ENCODE results near the gene RBM20.

RBM20 gene

DNA sequence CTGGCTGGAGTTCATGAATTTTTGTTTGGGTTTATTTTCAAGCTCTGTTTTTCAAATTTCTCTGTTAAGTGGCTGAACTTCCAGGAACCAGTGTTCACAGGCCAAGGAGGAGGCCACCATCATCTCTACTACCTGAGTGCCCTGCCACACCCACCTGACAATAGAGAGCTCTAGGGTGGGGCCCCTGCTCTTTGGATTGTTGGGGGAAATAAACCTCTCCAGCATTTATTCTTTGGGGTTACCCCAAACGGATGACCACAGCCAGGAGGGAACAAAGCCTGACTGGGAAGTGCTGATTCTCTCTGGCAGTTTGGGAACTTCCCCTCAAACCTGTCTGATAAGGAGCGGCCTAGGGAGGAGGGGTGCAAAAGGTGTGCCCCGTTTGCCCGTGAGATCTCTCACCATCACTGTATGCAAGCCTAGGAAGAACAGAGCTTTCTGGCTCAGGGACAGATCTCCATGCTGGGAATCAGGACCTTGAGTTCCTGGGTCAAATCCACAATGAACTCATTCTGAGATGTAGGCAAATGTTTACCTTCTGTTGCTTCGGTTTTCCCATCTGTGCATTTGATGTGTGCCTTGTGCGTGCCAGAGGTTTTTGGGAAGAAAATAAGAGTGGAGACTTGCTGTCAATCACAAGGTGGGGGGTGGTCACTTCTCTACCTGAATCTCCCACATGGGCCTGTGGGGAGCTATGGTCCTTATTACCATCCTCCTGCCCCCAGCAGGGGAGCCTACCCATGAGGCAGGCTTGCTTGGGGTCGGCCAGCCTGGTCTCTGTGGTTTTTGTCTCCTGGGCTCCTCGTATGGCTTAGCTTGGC lies 199.9 kb downstream of the RBM20 start:
- H3K9ac ChIP-seq (ENCODE audit: low read length), result no peak overlapping the region
- no peaks in the 10 kb centered on the region for H3K36me3 ChIP-seq (ENCODE audit: control insufficient read depth, insufficient read depth, low read length)
- no peaks in the 10 kb centered on the region for H3K9me3 ChIP-seq (ENCODE audit: control insufficient read depth, insufficient read depth, low read depth, low read length)
- H3K4me1 ChIP-seq (ENCODE audit: control insufficient read depth, insufficient read depth, low read length), result peaks cover 19% of the 10 kb centered on the region
- no peak overlapping the region for H3K27ac ChIP-seq (ENCODE audit: low read depth, low read length)
- no peak overlapping the region for H3K4me3 ChIP-seq (ENCODE audit: low read depth, low read length)
- H3K27me3 ChIP-seq (ENCODE audit: control insufficient read depth, insufficient read depth, low read length), result no peaks in the 10 kb centered on the region

DNA sequence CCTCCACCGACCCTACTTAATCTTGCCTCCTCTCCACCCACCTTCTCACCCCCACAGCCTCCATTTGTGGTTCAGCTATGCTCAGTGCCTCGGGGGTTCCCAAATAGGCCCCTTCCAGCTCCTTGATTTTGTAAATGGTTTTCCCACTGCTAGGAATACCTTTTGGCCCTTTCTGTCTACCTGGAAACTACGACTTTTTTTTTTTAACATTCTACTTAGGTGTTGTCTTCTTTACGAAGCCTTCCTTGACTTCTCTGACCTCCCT lies 200.4 kb downstream of the RBM20 start:
- Histone ChIP-seq H3K27ac (ENCODE audit: low read depth, low read length) (no peak overlapping the region), H3K9me3 (ENCODE audit: control insufficient read depth, insufficient read depth, low read depth, low read length) (no peaks in the 10 kb centered on the region), H3K4me3 (ENCODE audit: low read depth, low read length) (no peak overlapping the region), H3K27me3 (ENCODE audit: control insufficient read depth, insufficient read depth, low read length) (no peaks in the 10 kb centered on the region), H3K9ac (ENCODE audit: low read length) (no peak overlapping the region), H3K4me1 (ENCODE audit: control insufficient read depth, insufficient read depth, low read length) (peaks cover 19% of the 10 kb centered on the region), H3K36me3 (ENCODE audit: control insufficient read depth, insufficient read depth, low read length) (no peaks in the 10 kb centered on the region)

DNA sequence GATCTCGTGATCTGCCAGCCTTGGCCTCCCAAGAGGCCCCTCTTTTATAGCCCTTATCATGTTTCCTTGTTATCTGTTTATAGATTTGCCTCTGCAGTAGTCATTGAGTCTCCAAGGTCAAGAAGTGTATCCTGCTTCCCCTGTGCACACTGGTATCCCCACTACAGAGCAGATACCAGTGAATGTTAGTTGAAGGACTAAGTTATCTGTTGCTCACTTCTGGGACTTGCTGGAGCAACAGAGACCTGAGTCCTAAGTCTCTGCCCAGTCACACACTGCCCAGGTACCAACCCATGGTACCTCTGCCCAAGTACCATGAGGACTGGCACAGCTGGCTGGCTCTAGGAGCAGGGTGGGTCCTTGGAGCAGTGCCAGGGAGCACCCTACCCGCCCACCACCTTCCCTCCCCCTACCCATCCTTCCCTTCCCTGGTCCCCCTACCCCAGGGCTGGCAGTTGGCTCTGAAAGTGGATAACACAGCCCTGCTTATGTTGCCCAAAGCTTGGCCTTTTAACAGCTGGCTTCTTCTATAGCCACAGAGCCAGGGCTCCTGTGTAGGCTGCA lies 201.1 kb downstream of the RBM20 start:
- H3K27ac ChIP-seq (ENCODE audit: low read depth, low read length), result no peak overlapping the region
- peaks cover 19% of the 10 kb centered on the region for H3K4me1 ChIP-seq (ENCODE audit: control insufficient read depth, insufficient read depth, low read length)
- H3K9me3 ChIP-seq (ENCODE audit: control insufficient read depth, insufficient read depth, low read depth, low read length), result no peaks in the 10 kb centered on the region
- H3K4me3 ChIP-seq (ENCODE audit: low read depth, low read length), result no peak overlapping the region
- no peaks in the 10 kb centered on the region for H3K36me3 ChIP-seq (ENCODE audit: control insufficient read depth, insufficient read depth, low read length)
- H3K9ac ChIP-seq (ENCODE audit: low read length), result no peak overlapping the region
- no peaks in the 10 kb centered on the region for H3K27me3 ChIP-seq (ENCODE audit: control insufficient read depth, insufficient read depth, low read length)

DNA sequence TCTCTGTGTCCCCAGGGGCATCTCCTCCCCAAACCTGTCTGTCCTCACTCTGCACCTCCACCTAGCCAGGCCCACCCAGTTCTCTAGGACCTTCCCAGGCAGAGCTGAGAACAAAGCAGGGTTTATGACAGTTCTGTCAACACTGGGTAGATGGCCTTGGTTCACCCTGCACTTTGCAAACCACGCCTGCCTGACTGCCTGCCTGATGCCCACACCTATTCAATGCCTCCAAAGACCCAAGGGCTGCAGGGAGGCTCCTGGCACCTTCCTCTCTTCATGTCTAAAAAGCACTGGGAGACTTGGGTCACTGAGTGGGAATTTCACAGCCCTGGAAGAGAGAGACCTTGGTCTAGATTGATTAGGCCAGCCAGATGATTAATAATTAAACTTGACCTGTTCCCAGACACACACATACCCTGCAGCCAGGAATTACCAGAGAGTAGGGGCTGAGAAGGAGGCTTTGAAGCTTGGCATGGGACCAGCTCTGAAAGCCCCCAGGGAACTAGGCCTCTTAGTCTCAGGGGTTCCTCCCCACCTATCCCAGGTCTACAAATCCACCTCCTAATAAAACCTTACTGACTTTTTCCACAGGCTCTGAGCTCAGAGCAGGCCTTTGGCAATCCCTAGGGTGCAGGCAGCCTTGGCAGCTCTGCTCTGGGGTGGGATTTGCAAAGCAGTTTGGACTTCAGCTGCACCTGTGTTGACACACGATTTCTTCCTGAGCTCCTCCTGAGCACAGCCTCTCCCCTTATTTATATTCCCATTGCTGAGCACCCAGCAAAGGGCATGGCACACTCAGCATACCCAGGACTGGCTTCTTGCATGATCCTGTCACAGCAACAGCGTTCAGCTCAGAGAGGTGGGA lies 201.9 kb downstream of the RBM20 start:
- Histone ChIP-seq H3K4me1 (ENCODE audit: control insufficient read depth, insufficient read depth, low read length) (peaks cover 14% of the 10 kb centered on the region; the same call in 1 of the 2 replicates), H3K27me3 (ENCODE audit: control insufficient read depth, insufficient read depth, low read length) (no peaks in the 10 kb centered on the region), H3K9me3 (ENCODE audit: control insufficient read depth, insufficient read depth, low read depth, low read length) (no peaks in the 10 kb centered on the region), H3K27ac (ENCODE audit: low read depth, low read length) (no peak overlapping the region), H3K4me3 (ENCODE audit: low read depth, low read length) (no peak overlapping the region), H3K9ac (ENCODE audit: low read length) (no peak overlapping the region), H3K36me3 (ENCODE audit: control insufficient read depth, insufficient read depth, low read length) (no peaks in the 10 kb centered on the region)

DNA sequence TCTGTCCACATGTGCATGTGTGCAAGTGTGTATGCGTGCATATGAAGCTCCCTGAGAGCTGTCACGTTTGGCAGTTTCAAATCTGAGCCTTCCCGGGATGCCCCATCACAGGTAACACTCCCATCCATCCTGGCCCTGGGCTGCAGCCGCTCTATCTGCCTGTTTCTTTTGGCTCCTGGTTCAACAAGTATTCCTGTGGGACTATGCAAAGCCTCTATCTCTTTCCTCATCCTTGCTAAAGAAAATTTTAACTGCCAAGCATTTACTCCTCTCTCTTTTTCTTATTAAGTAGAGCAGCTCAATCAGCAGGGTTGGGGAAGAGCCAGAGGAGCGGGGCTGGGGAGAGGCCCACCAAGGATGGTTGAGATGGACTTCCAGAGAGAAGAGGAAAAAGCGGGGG lies 203.2 kb downstream of the RBM20 start:
- Histone ChIP-seq H3K4me1 (ENCODE audit: control insufficient read depth, insufficient read depth, low read length) (peaks cover 3% of the 10 kb centered on the region; the same call in 1 of the 2 replicates), H3K27me3 (ENCODE audit: control insufficient read depth, insufficient read depth, low read length) (no peaks in the 10 kb centered on the region), H3K9ac (ENCODE audit: low read length) (no peak overlapping the region), H3K4me3 (ENCODE audit: low read depth, low read length) (no peak overlapping the region), H3K36me3 (ENCODE audit: control insufficient read depth, insufficient read depth, low read length) (no peaks in the 10 kb centered on the region), H3K9me3 (ENCODE audit: control insufficient read depth, insufficient read depth, low read depth, low read length) (no peaks in the 10 kb centered on the region), H3K27ac (ENCODE audit: low read depth, low read length) (no peak overlapping the region)

DNA sequence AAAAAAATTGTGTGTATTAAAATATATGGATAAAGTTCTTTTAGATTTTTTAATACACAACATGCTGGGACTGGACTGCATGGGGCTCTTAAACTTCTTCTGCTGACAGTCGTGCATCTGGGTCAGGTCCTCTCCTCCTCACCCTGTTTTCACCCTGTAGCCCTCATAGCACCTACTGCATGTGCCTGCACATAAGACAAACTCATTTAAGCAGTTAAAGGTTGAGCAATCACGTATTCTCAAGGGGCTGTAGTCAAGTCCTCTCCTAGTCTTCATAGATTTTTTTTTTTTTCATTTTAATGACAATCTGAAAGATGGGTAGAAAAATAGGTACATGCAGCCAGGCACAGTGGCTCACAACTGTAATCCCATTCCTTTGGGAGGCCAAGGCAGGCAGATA lies 204.0 kb downstream of the RBM20 start:
- H3K36me3 ChIP-seq (ENCODE audit: control insufficient read depth, insufficient read depth, low read length), result no peaks in the 10 kb centered on the region

DNA sequence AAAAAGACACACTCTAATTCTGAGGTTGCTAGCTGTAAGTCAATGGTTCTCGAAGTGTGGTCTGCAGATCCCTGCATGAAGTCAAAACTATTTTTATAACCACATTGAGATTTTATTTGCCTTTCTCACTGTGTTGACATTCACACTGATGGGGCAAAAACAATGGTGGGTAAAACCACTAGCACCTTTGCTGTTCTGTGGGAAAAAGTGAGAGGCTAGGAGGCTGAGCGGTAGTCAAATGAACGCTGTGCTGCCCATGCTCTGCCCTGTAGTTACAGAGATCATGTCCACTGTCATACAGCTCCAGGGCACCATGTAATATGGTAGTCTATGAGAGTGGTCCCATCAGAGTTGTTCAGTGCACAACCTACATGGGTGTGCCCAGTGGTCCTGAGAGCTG lies 206.0 kb downstream of the RBM20 start:
- H3K9ac ChIP-seq (ENCODE audit: low read length), result no peak overlapping the region
- no peaks in the 10 kb centered on the region for H3K36me3 ChIP-seq (ENCODE audit: control insufficient read depth, insufficient read depth, low read length)
- no peak overlapping the region for H3K27ac ChIP-seq (ENCODE audit: low read depth, low read length)
- 0 out of 2 replicates have a peak, but pooled peaks cover 2% of the 10 kb centered on the region for H3K9me3 ChIP-seq (ENCODE audit: control insufficient read depth, insufficient read depth, low read depth, low read length)
- peaks cover 2% of the 10 kb centered on the region; the same call in 1 of the 2 replicates for H3K4me1 ChIP-seq (ENCODE audit: control insufficient read depth, insufficient read depth, low read length)
- H3K27me3 ChIP-seq (ENCODE audit: control insufficient read depth, insufficient read depth, low read length), result no peaks in the 10 kb centered on the region
- H3K4me3 ChIP-seq (ENCODE audit: low read depth, low read length), result no peak overlapping the region

More for the DNA sequence above, 204.0 kb downstream of the RBM20 start:
- Histone ChIP-seq H3K4me1 (ENCODE audit: control insufficient read depth, insufficient read depth, low read length) (peaks cover 2% of the 10 kb centered on the region; the same call in 1 of the 2 replicates), H3K9ac (ENCODE audit: low read length) (no peak overlapping the region), H3K4me3 (ENCODE audit: low read depth, low read length) (no peak overlapping the region), H3K27ac (ENCODE audit: low read depth, low read length) (no peak overlapping the region), H3K9me3 (ENCODE audit: control insufficient read depth, insufficient read depth, low read depth, low read length) (no peaks in the 10 kb centered on the region), H3K27me3 (ENCODE audit: control insufficient read depth, insufficient read depth, low read length) (no peaks in the 10 kb centered on the region)

DNA sequence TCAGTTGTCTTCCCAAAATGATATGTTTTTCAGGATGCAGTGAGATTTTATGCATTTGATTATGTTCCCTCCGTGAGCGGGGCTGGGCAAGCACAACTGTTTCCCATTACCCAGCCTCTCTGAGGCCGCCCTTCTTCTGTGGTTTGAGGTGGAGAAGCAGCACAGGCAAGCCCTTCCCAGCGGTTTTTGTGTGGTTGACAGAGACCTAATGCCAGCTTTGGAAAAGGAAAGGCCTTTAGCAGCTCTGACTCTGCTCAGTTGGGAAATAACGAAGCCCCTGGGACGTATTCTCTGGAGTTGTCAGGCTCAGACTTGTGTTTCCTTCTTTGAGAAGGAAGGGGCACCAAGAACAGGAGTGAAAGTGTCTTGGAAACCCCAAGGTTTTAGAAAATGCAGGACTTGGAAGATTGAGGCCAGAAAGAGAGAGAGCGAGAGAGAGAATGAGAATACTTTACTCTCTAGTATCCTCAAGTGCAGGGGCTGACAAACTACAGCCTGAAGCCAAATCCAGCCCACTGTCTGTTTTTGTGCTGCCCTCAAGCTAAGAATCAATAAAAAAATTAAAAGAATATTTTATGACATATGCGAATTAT lies 207.0 kb downstream of the RBM20 start:
- Histone ChIP-seq H3K36me3 (ENCODE audit: control insufficient read depth, insufficient read depth, low read length) (no peaks in the 10 kb centered on the region), H3K9ac (ENCODE audit: low read length) (no peak overlapping the region), H3K27ac (ENCODE audit: low read depth, low read length) (no peak overlapping the region), H3K4me1 (ENCODE audit: control insufficient read depth, insufficient read depth, low read length) (peaks cover 2% of the 10 kb centered on the region; the same call in 1 of the 2 replicates), H3K4me3 (ENCODE audit: low read depth, low read length) (no peak overlapping the region), H3K9me3 (ENCODE audit: control insufficient read depth, insufficient read depth, low read depth, low read length) (peaks cover 5% of the 10 kb centered on the region; the same call in 1 of the 2 replicates), H3K27me3 (ENCODE audit: control insufficient read depth, insufficient read depth, low read length) (no peaks in the 10 kb centered on the region)

DNA sequence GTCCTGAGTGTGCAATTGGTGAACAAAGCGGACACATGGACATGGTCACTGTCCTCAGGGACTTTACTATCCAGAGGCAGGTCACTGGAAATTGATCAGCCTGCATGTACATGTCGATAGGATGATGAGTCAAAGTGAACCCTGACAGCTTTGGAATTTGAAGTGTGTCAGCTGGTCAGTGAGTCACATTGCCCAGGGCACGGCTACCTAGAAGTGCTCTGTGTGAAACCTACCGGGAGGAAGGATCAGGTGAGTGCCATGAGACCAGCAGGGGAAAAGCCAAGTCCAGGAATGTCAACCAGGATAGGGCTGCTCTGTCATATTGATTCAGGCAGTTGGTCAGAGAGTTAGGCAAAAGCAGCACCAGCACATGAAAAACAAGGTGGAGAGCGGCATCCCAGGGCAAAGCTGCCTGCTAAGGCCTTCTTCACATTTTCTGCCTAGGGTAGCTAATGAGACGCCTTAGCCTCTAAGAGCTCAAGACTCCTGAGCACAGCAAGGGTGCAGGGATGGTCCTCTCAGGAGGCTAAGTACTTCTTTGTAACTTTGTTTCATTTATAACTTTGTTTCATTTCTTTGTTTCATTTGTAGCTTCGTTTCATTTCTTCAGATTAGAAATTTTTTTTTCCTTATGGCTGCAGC lies 208.2 kb downstream of the RBM20 start:
- H3K9ac ChIP-seq (ENCODE audit: low read length), result no peak overlapping the region
- H3K36me3 ChIP-seq (ENCODE audit: control insufficient read depth, insufficient read depth, low read length), result no peaks in the 10 kb centered on the region
- no peak overlapping the region for H3K27ac ChIP-seq (ENCODE audit: low read depth, low read length)
- H3K27me3 ChIP-seq (ENCODE audit: control insufficient read depth, insufficient read depth, low read length), result no peaks in the 10 kb centered on the region
- no peaks in the 10 kb centered on the region; the same call in 1 of the 2 replicates for H3K4me1 ChIP-seq (ENCODE audit: control insufficient read depth, insufficient read depth, low read length)
- no peak overlapping the region for H3K4me3 ChIP-seq (ENCODE audit: low read depth, low read length)
- peaks cover 5% of the 10 kb centered on the region; the same call in 1 of the 2 replicates for H3K9me3 ChIP-seq (ENCODE audit: control insufficient read depth, insufficient read depth, low read depth, low read length)

DNA sequence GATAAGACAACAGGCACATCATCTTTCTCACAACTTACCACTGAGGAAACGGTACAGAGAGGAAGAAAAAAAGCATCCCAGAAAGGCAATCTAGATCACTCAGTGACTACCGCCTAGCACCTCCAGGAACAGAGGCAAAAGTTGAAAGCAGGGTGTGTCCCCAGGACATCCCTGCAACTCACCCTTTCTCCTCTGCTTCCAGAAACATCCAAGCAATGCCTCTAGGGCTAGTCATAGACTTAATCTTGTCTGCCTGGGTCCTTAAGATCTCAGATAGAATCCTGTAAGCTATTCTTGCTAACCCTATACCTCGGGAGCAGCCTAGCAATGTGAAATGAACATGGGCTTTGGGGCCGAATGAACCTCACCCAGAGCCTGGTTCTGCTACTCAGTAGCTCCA lies 208.8 kb downstream of the RBM20 start:
- no peak overlapping the region for H3K27ac ChIP-seq (ENCODE audit: low read depth, low read length)

More for the DNA sequence above, 208.8 kb downstream of the RBM20 start:
- Histone ChIP-seq H3K27me3 (ENCODE audit: control insufficient read depth, insufficient read depth, low read length) (no peaks in the 10 kb centered on the region), H3K4me1 (ENCODE audit: control insufficient read depth, insufficient read depth, low read length) (no peaks in the 10 kb centered on the region; the same call in 1 of the 2 replicates), H3K9me3 (ENCODE audit: control insufficient read depth, insufficient read depth, low read depth, low read length) (peaks cover 5% of the 10 kb centered on the region; the same call in 1 of the 2 replicates), H3K4me3 (ENCODE audit: low read depth, low read length) (no peak overlapping the region), H3K9ac (ENCODE audit: low read length) (no peak overlapping the region), H3K36me3 (ENCODE audit: control insufficient read depth, insufficient read depth, low read length) (no peaks in the 10 kb centered on the region)

All from HUES6 (cell line).